Tibial nerve (tissue), 4 donors: ENCODE data around the gene CCDC186.

Experiments used
- CTCF ChIP-seq, 5 experiments: fragments of 200-600 bp in 3 of 5; fragments of 450-650 bp in 2 of 5; sonication (generic) in 3 of 5; IDR thresholded peaks; one replicate each; pipeline ENCODE4 v1.5.1; 2016 to 2019; ENCODE audit warnings: antibody characterized with exemption in 5 of 5, mild to moderate bottlenecking in 3 of 5, moderate library complexity in 2 of 5
- EP300 ChIP-seq, 2 donors: sonication (generic); formaldehyde crosslinking; IDR thresholded peaks; one replicate each; pipeline ENCODE4 v1.6.1; 2017; ENCODE audit warnings: antibody characterized with exemption in 2 of 2, mild to moderate bottlenecking in 1 of 2
- POLR2A ChIP-seq, 2 donors: fragments of 450-650 bp; IDR thresholded peaks; one replicate each; pipeline ENCODE4 v1.6.1; 2017; ENCODE audit warnings: antibody characterized with exemption in 2 of 2, mild to moderate bottlenecking in 2 of 2, moderate library complexity in 2 of 2

GRCh38 chr10:114176511-114176910 is 2.5 kb upstream of the CCDC186 start:
- TF ChIP-seq CTCF (IDR thresholded peaks at IDR 0.05) (no peak), POLR2A (IDR thresholded peaks at IDR 0.05) (no peak), EP300 (IDR thresholded peaks at IDR 0.05) (no peak)
